ENCODE results near the gene CDK2AP2.

GRCh38 chr11:67504950-67505581 is 2.9 kb downstream of the CDK2AP2 start, which contains the start of gene PITPNM1:
- TF ChIP-seq CTCF (IDR thresholded peaks at IDR 0.05) (no peak), EHMT2 (IDR thresholded peaks at IDR 0.05; ENCODE audit: low read depth) (no peak), MAX (IDR thresholded peaks at IDR 0.05) (0 out of 2 replicates have a peak, but pooled peaks have one; percentile 2), HEYL (CRISPR knock-in tag; IDR thresholded peaks at IDR 0.05) (no peak), POLR2A (IDR thresholded peaks at IDR 0.05; ENCODE audit: low read length) (no peak), CHD2 (IDR thresholded peaks at IDR 0.05; ENCODE audit: low read length, partially characterized antibody) (no peak), CHD4 (IDR thresholded peaks at IDR 0.05; ENCODE audit: borderline replicate concordance) (no peak), BHLHE40 (IDR thresholded peaks at IDR 0.05; ENCODE audit: low read depth, low read length) (no peak), EP300 (IDR thresholded peaks at IDR 0.05) (no peak; a peak in 1 of 5 replicates), NFE2L2 (conservative IDR thresholded peaks at IDR 0.05; ENCODE audit: low read length) (no peak), MAFK (IDR thresholded peaks at IDR 0.05; ENCODE audit: partially characterized antibody) (no peak)
